Brain pericyte (primary cell): Measurements from ENCODE around the gene AHDC1.
"Not testable (repeated sequence)": the region's sequence is repeated elsewhere in the genome, so short reads cannot be mapped to it uniquely, and the experiment has no call there.

ENCODE experiments used
- DNase-seq: peaks from one replicate; pipeline ENCODE4 v3.0.0-alpha.2; 2012; ENCODE audit warnings: low read depth, low spot score

The AHDC1 gene

DNA sequence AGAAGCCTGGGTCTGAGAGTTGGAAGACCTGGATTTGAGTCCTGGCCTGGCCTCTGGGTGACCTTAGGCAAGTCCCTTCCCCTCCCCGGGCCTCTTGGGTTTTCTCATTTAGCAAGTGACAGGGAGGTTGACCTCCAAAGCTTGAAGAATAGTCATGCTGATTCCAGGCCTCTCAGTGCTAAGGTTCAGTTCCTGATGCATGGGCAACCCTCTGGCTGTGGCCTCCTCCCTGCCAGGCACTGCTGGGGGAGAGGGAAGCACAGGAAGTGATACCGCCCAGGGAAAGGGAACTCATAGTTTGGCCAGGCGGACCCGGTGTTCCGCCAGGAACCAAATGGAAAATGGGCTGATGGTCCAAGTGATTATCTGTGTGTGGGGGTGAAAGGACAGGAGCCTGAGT is 90.4 kb downstream of the AHDC1 start:
- DNase-seq: no peak

DNA sequence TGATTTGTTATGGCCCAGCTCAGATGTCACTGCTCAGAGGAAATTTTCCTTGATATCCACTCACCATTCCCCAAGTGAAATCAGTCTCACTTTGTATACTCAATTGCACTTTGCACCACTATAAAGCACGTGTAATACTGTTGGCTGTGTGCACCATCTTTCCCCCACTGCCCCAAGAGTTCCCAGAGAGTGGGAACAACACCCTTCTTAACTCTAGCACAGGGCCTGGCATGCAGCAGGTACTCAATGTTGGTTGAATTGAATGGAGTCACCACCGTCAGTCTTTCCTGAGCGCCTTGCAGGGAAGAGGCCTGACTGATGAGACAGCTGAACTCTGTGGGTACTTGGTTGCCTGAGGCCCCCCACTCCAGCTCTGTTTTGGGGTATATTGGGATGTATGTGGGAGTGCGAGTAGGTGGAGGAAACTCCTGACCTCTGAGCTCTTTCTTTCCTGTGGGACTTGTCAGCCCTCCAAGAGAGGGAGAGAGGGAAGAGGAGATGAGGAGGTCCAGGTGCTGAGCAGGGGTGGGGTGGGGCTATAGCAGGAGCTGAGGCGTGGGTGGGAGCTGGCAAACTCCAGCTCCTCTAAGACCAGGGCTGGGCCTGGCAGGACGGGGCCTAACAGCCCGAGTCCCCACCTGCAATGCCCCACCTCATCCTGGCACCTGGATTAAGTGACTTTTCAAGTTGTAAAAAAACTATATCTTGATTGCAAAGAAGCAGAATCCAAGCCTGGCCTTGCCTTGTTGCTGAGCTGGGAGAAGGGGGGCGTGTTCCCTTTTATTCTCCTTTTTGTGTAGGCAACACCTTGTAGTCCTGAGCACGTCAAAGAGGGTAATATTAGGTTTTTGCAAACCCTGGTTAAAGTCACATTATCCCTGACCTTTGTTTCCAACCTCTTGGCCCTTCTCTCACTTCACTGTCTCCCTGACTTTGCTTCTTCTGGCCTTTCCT is 94.5 kb downstream of the AHDC1 start:
- no peak for DNase-seq

DNA sequence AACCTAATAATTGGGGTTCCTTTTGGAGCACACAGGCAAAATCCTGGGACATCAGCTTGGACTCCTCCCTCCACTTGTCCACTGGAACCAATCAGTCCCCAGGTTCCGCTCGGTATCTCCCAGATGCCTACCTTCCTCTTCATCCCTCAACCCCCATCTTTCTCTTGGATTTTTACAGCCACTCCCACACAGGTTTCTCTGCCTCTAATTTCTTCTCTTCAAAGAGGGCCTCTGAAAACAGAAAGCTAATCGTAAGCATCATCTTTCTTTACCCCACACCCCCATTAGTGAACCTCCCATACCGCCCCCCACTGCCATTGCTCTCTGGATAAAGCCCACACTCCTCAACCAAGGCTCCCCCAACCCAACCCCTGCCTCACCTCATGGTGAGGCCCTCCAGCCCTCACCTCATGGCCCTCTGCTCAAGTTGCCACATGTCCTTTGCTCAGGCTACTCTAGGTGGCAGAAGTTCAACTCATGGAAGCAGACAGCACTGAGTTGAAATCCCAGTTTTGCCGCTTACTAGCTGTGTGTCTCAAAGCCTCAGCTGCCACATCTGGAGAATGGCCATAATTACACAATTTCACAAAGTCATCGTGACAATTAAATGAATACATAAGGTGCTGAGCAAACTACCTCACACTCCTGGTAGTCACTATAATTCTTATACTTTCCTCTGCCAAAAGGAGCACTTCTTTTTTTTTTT is 95.8 kb downstream of the AHDC1 start:
- DNase-seq: no peak

DNA sequence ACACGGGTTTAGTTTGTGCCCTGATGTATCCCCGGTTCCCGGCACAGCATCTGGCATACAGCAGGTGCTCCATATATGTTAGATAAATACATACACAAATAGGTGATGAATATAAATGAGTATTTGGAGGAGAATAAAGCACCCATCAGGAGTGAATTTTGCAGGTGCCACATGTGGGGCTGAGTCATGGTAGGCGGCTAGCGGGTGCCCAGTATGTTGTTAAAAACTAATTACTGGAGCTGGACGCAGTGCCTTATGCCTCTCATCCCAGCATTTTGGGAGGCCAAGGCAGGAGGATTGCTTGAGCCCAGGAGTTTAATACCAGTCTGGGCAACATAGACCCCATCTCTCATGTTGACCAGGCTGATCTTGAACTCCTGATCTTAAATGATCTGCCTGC is 97.2 kb downstream of the AHDC1 start:
- no peak for DNase-seq

DNA sequence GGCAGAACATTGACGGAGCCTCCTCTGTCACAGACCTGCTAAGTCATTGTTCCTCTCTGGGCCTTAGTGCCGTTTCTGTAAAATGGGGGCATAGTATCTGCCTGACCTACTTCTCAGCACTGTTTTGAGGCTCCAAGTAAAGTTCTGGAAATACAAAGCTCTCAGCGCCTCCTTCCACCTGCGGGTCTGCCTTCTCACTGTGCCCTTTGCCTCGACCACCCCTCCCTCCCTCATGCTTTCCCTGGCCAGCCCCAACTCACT is 98.6 kb downstream of the AHDC1 start:
- no peak for DNase-seq

DNA sequence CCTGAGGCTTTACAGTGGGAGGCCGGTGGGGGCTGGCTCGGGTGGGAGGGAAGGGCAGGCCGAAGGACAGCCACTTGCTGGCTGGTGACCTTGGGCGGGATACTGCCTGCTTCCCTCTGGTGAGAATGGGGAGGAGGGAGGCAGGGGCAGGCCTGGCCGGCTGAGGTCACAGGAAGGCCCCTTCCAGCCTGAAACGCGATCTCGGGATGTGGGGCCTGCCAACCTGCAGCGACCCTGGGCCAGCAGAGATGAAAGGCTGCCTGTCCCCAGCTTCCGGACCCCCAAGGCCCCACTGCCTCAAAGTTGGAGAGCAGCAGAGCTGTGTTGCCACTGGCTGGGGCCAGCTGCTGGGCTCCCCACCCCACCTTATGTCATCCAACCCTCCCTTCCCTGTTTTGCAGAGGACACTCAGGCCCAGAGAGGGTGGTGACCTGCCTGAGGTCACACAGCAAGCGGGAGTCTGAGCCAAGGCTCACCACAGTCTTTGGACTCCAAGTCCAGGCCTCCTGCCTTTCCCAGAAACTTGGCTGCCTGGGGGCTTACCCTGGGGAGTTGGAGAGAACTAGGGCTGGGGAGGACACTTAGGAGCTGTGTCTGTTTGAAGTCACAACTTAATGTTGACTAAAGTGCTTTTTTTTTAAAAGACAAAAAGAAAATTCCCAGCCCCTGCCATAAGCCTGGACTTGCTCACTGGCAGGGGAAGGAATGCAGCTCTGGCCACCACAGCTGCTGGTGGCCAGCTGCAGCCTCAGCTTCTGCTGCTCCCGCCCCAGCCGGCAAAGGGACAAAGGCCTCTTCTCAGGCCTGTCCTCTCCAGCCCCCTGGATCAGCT is 99.1 kb downstream of the AHDC1 start:
- DNase-seq: no peak

DNA sequence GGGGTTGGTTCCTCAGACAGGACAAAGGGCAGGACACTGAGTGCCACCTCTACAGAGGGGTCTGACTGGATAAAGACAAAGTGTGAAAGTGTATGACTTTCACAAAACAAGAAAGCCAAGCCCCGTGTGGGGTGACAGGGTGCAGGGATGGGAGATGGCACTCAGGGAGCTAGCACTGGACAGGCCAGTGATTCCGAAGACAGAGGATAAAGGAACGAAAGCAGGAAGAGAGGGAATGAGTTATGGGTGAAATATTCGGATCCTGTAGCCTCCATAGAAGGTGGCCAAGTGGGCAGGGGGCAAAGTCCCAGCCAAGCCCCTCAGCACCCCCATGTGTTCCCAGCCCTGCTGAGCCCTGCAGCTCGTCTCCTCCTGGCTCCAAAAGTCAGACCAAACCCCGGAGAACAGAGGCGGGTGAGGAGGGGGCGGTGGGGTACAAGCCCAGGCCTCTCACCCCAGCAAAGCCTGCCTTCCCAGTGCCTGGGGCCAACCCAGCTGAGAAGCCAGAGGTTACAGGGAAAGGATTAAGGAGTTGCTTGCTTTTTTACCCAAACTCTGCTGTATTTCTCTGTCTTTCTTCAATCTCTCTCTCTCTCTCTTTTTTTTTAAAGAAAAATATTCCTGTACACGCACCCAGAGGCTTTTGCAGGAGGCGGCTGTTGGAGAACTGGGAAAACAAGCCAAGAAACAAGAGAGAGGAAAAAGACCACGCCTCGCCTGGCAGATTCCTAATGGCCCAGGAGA is 99.9 kb downstream of the AHDC1 start:
- no peak for DNase-seq

DNA sequence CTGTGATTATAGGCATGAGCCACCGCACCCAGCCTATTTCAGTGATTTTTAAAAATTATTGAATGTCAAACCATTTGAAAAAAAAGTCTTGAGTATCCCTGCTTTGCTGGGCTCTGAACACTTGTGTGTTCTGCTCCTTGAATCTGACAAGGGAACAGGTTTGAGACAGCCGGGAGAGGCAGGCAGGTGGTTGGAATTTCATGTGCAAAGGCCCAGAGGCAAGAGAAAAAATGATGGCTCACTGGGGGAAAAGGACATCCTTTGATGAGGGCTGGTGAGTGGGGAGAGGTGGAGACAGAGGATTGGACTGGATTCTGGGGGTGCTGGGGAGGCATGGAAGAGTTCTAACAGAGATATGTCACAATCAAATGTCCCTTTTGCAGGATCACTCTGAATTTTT is 100.9 kb downstream of the AHDC1 start:
- DNase-seq: no peak

DNA sequence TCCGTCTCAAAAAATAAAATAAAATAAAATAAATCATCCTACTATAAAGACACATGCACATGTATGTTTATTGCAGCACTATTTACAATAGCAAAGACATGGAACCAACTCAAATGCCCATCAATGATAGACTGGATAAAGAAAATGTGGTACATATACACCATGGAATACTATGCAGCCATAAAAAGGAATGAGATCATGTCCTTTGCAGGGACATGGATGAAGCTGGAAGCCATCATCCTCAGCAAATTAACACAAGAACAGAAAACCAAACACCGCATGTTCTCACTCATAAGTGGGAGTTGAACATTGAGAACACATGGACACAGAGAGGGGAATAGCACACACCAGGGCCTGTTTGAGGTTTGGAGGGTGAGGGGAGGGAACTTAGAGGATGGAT is 102.8 kb downstream of the AHDC1 start:
- DNase-seq: not testable (repeated sequence)

DNA sequence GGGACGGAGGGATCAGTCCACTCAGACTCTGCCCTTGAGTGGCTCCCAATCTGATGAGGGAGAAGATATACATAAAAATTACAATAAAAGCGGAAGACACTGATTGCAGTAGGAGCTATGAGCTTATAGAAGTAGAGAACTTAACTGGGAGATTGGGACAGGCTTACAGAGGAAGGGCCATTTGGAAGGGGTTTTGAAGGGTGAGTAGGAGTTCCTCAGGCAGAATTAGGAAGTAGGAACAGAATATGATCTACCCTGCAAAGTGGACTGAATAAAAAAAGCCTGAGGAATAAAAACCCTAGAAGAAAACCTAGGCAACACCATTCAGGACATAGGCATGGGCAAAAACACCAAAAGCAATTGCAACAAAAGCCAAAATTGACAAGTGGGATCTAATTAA is 104.8 kb downstream of the AHDC1 start:
- DNase-seq: no peak

DNA sequence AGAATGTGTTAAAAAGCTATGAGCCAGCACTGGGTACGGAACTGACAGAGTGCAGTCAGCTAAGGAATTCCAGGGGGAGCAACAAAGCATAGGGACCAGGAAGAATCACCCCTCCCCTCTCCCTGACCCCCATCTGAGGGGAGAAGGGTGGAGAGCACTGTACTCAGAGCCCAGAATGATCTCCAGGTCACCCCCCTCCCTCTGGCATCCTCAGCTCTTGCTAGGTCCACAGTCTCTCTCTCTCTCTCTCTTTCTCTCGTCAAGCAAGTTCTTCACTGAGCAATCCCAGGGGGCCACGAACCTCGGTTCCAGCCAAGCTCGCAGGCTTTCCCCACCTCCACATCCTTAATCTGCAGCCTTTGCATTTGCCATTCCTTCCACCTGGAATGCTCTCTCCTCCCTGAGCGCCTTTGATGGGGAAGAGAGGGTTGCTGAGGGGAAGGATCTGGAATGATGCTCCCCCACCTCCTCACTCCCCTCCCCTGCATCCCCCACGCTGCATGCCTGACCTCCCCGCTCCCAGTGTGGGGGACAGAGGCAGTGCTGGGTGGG is 107.3 kb downstream of the AHDC1 start:
- DNase-seq: no peak

DNA sequence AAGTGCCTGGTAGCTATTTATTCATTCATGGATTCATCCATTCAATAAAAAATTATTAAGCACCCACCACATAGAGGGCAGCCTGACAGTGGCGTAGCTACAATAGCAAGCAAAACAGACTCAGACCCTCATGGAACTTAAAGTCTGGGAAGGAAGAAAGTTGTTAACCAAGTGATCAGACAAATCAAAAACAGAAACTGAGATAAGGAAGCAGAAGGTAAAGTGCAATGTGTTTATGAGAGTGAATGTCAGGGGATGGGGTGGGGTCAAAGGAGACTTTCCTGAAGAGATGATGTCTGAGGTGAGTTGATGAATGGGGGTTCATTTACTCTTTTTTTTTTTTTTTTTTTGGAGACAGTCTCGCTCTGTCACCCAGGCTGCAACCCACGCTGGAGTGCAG is 111.1 kb downstream of the AHDC1 start:
- DNase-seq: no peak

DNA sequence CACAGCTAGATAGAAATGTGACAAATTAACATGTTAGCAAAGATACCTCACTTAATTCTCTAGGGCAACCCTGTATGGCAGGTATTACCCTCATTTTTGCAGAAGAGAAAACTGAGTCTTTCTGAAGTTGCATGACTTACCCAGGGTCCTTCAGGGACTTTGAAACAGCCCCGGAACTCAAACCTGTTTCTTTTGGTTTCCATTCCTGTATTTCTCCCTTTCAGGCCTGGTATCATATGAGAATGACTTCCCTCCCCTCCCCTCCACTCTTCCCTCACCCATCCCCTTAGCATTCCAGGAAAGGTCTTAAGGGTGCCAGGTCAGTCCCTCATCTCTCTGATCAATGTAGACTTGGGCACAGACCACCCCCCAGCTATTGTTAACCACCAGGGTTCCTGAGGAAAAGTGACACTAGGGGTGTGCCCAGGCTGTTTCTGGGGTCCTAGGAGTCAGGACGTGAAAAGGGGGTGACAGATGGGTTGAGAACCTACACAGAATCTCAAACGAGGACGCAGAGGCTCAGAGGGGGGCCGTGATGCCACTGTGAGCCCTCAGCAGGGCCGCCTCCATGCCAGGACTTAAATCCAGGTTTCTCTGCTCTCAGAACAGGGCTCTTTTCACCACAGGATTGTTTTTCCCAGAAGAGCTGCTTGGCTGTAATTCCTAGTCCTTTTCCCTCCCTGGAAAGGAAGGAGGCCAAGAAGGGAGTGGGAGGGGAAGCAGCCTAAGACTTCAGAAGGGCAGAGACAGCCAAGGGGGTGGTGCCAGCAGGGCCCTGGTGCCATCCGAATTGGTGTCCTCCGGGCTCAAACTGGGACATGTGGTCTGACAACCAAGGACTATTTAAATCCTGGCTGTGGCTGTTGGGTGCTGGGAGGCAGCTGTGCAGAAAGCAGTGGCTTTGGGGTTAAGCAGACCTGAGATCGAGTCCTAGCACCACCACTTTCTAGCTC is 111.9 kb downstream of the AHDC1 start:
- no peak for DNase-seq

DNA sequence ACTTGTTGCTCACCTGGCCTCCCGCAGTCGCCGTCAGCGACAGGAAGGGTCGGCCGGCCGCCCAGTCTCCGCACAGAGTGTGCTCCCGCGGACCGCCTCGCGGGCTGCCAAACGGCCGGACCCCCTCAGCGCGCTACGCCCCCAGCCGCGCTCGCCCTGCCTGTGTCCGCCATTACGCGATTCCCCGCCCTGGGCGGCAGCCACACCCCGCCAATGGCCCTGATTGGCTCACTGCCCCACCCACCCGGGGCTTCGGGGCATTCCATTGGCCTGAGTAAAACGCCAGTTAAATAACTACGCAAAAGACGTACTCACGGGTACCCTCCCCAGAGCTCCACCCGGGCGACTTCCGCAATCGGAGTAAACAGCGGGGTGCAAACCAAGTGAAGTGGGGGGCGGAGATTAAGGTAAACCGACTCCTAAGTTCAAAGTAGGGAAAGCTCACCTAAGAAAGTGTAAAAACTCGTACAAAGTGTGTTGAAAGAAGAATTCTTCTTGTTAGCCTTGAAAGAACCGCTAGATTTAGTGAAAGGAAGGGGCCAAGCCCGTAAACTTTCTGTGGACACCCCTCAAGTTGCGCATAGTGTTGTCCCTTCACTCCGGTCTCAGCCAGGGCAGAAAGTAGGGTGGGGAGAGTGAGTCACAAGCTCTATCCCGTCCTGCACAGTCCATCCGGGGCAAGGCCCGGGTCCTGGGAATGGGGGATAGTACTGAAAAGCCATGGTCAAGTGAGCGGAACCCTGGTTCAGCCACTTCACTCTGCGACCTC is 113.8 kb downstream of the AHDC1 start, which contains the start of gene WASF2:
Gene WASF2, minus strand, starts transcription at position 195 of the 769 bp plus-strand sequence. CDS start 61,277 bp downstream, outside the sequence.
- DNase-seq: peak; percentile 92

DNA sequence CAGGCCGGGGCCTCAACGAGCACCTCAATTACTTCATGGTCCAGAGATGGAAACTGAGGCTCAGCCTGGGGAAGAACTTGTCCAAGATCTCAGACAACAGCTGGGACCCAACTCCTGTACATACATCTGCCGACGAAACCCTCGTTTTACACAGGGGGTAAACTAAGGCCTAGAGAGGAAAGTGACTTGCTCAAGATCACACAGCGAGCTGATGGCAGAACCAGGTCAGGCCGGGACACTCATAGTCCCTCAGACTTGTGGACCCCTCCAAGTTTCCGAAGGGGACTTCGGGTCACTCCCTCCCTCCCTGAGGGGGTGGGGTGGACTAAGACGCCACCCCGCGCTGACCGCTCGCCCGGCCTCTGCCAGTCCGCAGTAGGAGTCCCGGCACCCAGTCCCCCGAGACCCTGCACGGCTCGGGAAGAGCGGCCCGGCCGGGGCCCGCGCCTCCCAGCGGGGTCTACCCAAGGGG is 114.4 kb downstream of the AHDC1 start:
- no peak for DNase-seq

DNA sequence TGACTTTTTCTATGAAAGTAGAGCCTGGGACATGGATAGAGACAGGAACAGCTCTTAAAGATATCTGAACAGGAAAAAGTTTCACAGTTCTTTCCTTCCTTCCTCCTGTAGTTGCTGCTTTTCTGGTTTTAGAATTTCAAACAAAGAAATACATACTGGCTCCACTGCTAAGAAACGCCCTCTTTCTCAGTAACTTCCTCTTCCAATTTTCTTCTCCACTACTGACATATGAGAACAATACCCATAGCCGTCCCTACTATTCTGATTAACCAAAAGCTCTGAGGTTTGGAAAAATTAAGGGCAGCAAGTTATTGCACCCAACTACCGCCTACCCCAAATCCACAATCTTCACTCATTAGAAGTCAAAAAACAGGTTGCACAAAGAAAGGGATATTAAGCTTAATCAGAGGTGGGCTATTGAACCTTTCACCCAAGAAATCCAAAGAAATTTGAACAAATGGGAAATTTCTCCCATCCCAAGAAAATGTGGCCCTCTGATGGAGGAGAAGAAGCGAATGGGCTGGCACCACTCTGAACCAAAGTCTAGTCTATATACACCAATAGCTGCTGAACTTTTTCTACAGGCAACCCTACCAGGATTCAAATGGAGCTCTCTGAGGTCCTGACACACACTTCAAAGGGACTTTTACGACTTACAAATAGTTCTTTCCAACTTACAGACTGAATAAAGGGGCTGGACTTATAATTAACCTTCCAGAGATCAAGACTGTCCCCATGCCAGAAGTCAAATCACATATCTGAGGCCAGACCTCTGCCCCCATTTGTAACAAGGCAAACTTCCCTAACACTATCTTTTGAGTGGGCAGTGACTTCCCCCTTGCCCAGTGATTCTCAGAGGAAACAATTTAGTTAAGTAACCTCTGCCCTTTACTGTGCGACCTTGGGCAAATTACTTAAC is 115.7 kb downstream of the AHDC1 start:
- no peak for DNase-seq

DNA sequence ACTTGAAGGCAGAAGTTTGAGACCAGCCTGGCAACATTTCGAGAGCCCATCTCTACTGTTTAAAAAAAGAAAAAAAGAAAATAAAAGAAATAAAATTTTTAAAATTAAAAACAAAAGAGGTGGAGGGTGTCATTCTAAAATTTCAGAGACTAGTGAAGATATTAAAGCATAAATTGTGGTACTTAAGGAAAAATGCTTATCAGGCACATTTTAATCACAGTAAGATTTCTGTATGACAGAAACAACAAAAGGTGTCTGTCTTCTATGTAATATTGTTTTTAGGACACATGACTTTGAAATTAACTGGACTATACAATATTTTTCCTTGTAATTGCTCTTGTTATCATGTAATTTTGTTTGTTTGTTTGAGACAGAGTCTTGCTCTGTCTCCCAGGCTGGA is 118.6 kb downstream of the AHDC1 start:
- no peak for DNase-seq
